HepG2 (cell line): ENCODE measurements around the gene SIK2. TPM values are rescaled to one million over a fixed set of nuclear protein-coding genes. Genes with fewer than 3 reads are reported as not detected.

ENCODE experiments used
- EHMT2 ChIP-seq: fragments of 200-600 bp; sonication (generic); IDR thresholded peaks from 2 replicates; pipeline ENCODE4 v1.7.0; 2017; ENCODE audit warnings: antibody characterized with exemption, low read depth, low read length, borderline replicate concordance
- JARID2 ChIP-seq: sonication (generic); formaldehyde crosslinking; IDR thresholded peaks from 2 replicates; pipeline ENCODE4 v1.8.1; 2023; ENCODE audit warnings: missing genetic modification reagents, inconsistent platforms; ENCODE audit not compliant: insufficient replicate concordance
- JDP2 ChIP-seq: sonication (generic); formaldehyde crosslinking; IDR thresholded peaks from 2 replicates; pipeline ENCODE4 v1.8.1; 2022; ENCODE audit warnings: missing genetic modification reagents, borderline replicate concordance
- MIER2 ChIP-seq: IDR thresholded peaks from 2 replicates; pipeline ENCODE4 v1.6.1; 2016; ENCODE audit warnings: missing biosample characterization, missing genetic modification reagents
- RFX3 ChIP-seq: IDR thresholded peaks from 2 replicates; pipeline ENCODE4 v1.6.1; 2016; ENCODE audit warnings: missing biosample characterization, missing genetic modification reagents
- ZNF160 ChIP-seq: sonication (generic); formaldehyde crosslinking; IDR thresholded peaks from 2 replicates; pipeline ENCODE4 v1.8.0; 2022; ENCODE audit warnings: mild to moderate bottlenecking, inconsistent platforms, missing genetic modification reagents
- ZNF713 ChIP-seq: sonication (generic); formaldehyde crosslinking; IDR thresholded peaks from 2 replicates; pipeline ENCODE4 v1.4.0; 2020; ENCODE audit warnings: mild to moderate bottlenecking, missing genetic modification reagents
- polyA plus RNA-seq, 8 experiments: library from polyadenylated mRNA; depleted of rRNA in 3 of 8; stranded (reverse) in 7 of 8; unstranded in 1 of 8; fragments of >200 nt; fragmentation: Illumina TruSeq in 4 of 8; extraction: Trizol in 4 of 8; gene quantifications; 2 replicates each; pipeline versions ENCODE4 v1.2.1 to v1.2.3, GENCODE V29; 2011 to 2016; ENCODE audit warnings: low read depth in 4 of 8, missing spikeins in 1 of 8, mixed read lengths in 1 of 8; ENCODE audit not compliant: insufficient read depth in 1 of 8
- total RNA-seq, 5 experiments: library from RNA; depleted of rRNA; stranded (reverse); fragments of >200 nt; fragmentation: Illumina TruSeq; extraction: Trizol; gene quantifications; 2 replicates each; pipeline ENCODE4 v1.2.3, GENCODE V29; 2016; ENCODE audit warnings: low read depth in 1 of 5
- TF ChIP-seq, protein P1 (sequence below): sonication (generic); formaldehyde crosslinking; IDR thresholded peaks from 2 replicates; pipeline ENCODE4 v1.5.1; 2020; ENCODE audit warnings: mild to moderate bottlenecking, missing genetic modification reagents, borderline replicate concordance

SIK2 gene
- total and polyA plus RNA-seq, 2 of the 13 experiments (the other 11 are each of a cell fraction or from before 2014, with no cell fraction given), result 8.1 to 15.4 TPM

DNA sequence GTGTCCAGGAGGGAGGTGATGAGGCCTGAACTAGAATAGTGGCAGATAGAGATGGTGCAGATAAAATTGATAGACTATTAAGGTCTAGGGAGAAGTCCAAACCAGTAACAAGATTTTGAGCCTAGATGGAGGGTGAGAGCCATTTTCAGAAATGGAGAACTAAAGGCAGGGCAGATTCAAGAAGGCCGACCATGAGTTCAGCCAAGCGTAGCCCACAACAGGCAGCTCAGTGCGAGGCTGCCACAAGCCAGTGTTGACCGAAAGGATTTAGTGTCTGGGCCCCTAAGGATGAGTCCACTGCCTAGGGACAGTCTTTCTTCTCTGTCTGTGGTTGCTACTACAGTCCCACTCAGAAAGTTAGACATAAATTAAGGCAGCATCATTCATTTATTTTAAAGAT is 112.3 kb downstream of the SIK2 start (continued):
- TF ChIP-seq, protein P1, sequence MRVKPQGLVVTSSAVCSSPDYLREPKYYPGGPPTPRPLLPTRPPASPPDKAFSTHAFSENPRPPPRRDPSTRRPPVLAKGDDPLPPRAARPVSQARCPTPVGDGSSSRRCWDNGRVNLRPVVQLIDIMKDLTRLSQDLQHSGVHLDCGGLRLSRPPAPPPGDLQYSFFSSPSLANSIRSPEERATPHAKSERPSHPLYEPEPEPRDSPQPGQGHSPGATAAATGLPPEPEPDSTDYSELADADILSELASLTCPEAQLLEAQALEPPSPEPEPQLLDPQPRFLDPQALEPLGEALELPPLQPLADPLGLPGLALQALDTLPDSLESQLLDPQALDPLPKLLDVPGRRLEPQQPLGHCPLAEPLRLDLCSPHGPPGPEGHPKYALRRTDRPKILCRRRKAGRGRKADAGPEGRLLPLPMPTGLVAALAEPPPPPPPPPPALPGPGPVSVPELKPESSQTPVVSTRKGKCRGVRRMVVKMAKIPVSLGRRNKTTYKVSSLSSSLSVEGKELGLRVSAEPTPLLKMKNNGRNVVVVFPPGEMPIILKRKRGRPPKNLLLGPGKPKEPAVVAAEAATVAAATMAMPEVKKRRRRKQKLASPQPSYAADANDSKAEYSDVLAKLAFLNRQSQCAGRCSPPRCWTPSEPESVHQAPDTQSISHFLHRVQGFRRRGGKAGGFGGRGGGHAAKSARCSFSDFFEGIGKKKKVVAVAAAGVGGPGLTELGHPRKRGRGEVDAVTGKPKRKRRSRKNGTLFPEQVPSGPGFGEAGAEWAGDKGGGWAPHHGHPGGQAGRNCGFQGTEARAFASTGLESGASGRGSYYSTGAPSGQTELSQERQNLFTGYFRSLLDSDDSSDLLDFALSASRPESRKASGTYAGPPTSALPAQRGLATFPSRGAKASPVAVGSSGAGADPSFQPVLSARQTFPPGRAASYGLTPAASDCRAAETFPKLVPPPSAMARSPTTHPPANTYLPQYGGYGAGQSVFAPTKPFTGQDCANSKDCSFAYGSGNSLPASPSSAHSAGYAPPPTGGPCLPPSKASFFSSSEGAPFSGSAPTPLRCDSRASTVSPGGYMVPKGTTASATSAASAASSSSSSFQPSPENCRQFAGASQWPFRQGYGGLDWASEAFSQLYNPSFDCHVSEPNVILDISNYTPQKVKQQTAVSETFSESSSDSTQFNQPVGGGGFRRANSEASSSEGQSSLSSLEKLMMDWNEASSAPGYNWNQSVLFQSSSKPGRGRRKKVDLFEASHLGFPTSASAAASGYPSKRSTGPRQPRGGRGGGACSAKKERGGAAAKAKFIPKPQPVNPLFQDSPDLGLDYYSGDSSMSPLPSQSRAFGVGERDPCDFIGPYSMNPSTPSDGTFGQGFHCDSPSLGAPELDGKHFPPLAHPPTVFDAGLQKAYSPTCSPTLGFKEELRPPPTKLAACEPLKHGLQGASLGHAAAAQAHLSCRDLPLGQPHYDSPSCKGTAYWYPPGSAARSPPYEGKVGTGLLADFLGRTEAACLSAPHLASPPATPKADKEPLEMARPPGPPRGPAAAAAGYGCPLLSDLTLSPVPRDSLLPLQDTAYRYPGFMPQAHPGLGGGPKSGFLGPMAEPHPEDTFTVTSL (CRISPR knock-in tag), result no peak
- TF ChIP-seq ZNF160 (CRISPR knock-in tag), result no peak
- no peak for TF ChIP-seq RFX3 (CRISPR knock-in tag)
- no peak for TF ChIP-seq ZNF713 (CRISPR knock-in tag)
- no peak for TF ChIP-seq JDP2
- no peak for TF ChIP-seq EHMT2
- no peak for TF ChIP-seq JARID2 (CRISPR knock-in tag)
- no peak for TF ChIP-seq MIER2 (CRISPR knock-in tag)
